Parathyroid adenoma (tissue), 2 donors: ENCODE results near the gene PSMD13.

Source experiments
- H2AFZ ChIP-seq: fragments of 300-600 bp; sonication (generic); one replicate; pipeline ENCODE4 v1.7.0; 2017; ENCODE audit warnings: antibody characterized with exemption, mild to moderate bottlenecking
- H3K27ac ChIP-seq: fragments of 300-600 bp; sonication (generic); one replicate; pipeline ENCODE4 v1.7.0; 2017
- H3K27me3 ChIP-seq: fragments of 300-600 bp; sonication (generic); one replicate; pipeline ENCODE4 v1.7.0; 2017; ENCODE audit warnings: low read length; ENCODE audit not compliant: control insufficient read depth, insufficient read depth
- H3K36me3 ChIP-seq: fragments of 300-600 bp; sonication (generic); one replicate; pipeline ENCODE4 v1.7.0; 2017; ENCODE audit warnings: low read length; ENCODE audit not compliant: control insufficient read depth, insufficient read depth
- H3K4me1 ChIP-seq: fragments of 300-600 bp; sonication (generic); one replicate; pipeline ENCODE4 v1.7.0; 2017; ENCODE audit warnings: control low read depth
- H3K4me2 ChIP-seq: fragments of 300-600 bp; sonication (generic); one replicate; pipeline ENCODE4 v1.7.0; 2017; ENCODE audit warnings: low read length
- H3K4me3 ChIP-seq: fragments of 300-600 bp; sonication (generic); one replicate; pipeline ENCODE4 v1.7.0; 2017; ENCODE audit warnings: low read depth, low read length
- H3K79me2 ChIP-seq: fragments of 300-600 bp; sonication (generic); one replicate; pipeline ENCODE4 v1.7.0; 2017; ENCODE audit warnings: control low read depth
- H3K9ac ChIP-seq: fragments of 300-600 bp; sonication (generic); one replicate; pipeline ENCODE4 v1.7.0; 2017; ENCODE audit warnings: mild to moderate bottlenecking
- H3K9me3 ChIP-seq: fragments of 300-600 bp; sonication (generic); one replicate; pipeline ENCODE4 v1.7.0; 2017; ENCODE audit warnings: low read length; ENCODE audit not compliant: control insufficient read depth
- CTCF ChIP-seq: fragments of 300-600 bp; sonication (generic); IDR thresholded peaks from one replicate; pipeline ENCODE4 v1.7.0; 2017; ENCODE audit warnings: antibody characterized with exemption, mild to moderate bottlenecking
- donor health status: primary hyperparathyroidism.

PSMD13 gene

GRCh38 chr11:281486-282161 is 44.8 kb downstream of the PSMD13 start:
- no peaks in the 10 kb centered on the region for H3K9me3 ChIP-seq
- no peaks in the 10 kb centered on the region for H3K36me3 ChIP-seq
- no peak overlapping the region for H3K4me2 ChIP-seq
- H3K27ac ChIP-seq = no peak overlapping the region
- H3K4me1 ChIP-seq = no peaks in the 10 kb centered on the region
- no peak for TF ChIP-seq CTCF
- no peak overlapping the region for H2AFZ ChIP-seq
- no peaks in the 10 kb centered on the region for H3K27me3 ChIP-seq
- no peak overlapping the region for H3K4me3 ChIP-seq
- no peaks in the 10 kb centered on the region for H3K79me2 ChIP-seq
- no peak overlapping the region for H3K9ac ChIP-seq

- H2AFZ ChIP-seq = no peak overlapping the region
- TF ChIP-seq CTCF = no peak
- no peaks in the 10 kb centered on the region for H3K79me2 ChIP-seq
- no peaks in the 10 kb centered on the region for H3K9me3 ChIP-seq
- H3K4me1 ChIP-seq = no peaks in the 10 kb centered on the region
- H3K27me3 ChIP-seq = no peaks in the 10 kb centered on the region
- no peak overlapping the region for H3K9ac ChIP-seq
- H3K4me2 ChIP-seq = no peak overlapping the region
- H3K27ac ChIP-seq = no peak overlapping the region
- H3K4me3 ChIP-seq = no peak overlapping the region
- H3K36me3 ChIP-seq = no peaks in the 10 kb centered on the region
Measured at GRCh38 chr11:282171-282570, 45.4 kb downstream of the PSMD13 start.

- Histone ChIP-seq H3K9me3 (no peaks in the 10 kb centered on the region), H3K36me3 (no peaks in the 10 kb centered on the region), H3K4me3 (no peak overlapping the region), H3K9ac (no peak overlapping the region), H2AFZ (no peak overlapping the region), H3K79me2 (no peaks in the 10 kb centered on the region), H3K4me2 (no peak overlapping the region), H3K4me1 (no peaks in the 10 kb centered on the region), H3K27me3 (no peaks in the 10 kb centered on the region), H3K27ac (no peak overlapping the region)
- TF ChIP-seq CTCF = no peak
Measured at GRCh38 chr11:282630-283360, 46.0 kb downstream of the PSMD13 start.

- Histone ChIP-seq H3K27me3 (no peaks in the 10 kb centered on the region), H3K4me1 (no peaks in the 10 kb centered on the region), H3K9me3 (no peaks in the 10 kb centered on the region), H3K9ac (no peak overlapping the region), H3K36me3 (no peaks in the 10 kb centered on the region), H2AFZ (no peak overlapping the region), H3K4me3 (no peak overlapping the region), H3K4me2 (no peak overlapping the region), H3K79me2 (no peaks in the 10 kb centered on the region), H3K27ac (no peak overlapping the region)
- TF ChIP-seq CTCF = no peak
Measured at GRCh38 chr11:283405-284104, 46.8 kb downstream of the PSMD13 start.
